ENCODE results near the gene BST2.

Gene BST2

DNA sequence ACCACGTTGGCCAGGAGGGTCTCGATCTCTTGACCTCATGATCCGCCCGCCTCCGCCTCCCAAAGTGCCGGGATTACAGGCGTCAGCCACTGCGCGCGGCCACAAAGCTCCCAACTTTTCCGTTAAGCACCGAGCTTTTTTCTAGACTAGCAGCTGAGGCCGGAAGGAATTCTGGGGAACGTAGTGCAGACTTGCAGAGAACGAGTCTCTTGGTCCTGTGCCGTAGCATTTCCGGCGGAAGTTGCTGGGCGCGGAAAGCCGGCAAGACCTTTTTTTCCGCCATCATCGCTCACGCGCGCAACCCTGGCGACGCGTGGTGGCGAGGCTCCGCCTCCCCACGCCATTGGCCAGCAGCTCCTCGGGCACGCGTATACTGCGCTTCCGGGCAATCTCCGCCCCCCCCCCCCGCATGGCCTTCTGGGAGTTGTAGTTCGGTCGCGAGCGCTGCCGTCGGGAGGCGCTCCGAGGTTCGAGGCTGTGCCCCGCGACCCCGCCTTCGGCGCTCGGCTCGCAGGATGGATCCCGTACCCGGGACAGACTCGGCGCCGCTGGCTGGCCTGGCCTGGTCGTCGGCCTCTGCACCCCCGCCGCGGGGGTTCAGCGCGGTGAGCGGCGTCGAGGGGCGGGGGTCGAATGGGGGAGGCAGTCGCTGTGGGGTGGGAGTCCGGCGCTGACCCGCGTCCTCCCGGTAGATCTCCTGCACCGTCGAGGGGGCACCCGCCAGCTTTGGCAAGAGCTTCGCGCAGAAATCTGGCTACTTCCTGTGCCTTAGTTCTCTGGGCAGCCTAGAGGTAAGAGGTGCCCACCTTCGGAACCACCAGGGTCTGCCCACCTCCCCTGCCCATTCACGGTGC, 14.4 kb upstream of the BST2 start, which contains the start of gene MVB12A (continued):
- TF ChIP-seq KLF10 (tag by site-specific recombination; IDR thresholded peaks at IDR 0.05) (peak; percentile 32; the same call in 1 of the 2 replicates), ZNF792 (tag by site-specific recombination; IDR thresholded peaks at IDR 0.05) (no peak), FEZF1 (tag by site-specific recombination; IDR thresholded peaks at IDR 0.05) (no peak), ZNF132 (tag by site-specific recombination; IDR thresholded peaks at IDR 0.05; ENCODE audit: borderline replicate concordance) (no peak), ZNF10 (tag by site-specific recombination; IDR thresholded peaks at IDR 0.05) (no peak), ZNF23 (tag by site-specific recombination; IDR thresholded peaks at IDR 0.05; ENCODE audit: borderline replicate concordance) (no peak), EGR2 (tag by site-specific recombination; IDR thresholded peaks at IDR 0.05; ENCODE audit: low read depth) (no peak; the same call in 1 of the 2 replicates), ZNF404 (tag by site-specific recombination; IDR thresholded peaks at IDR 0.05) (no peak), HOXA7 (CRISPR knock-in tag; IDR thresholded peaks at IDR 0.05; ENCODE audit: borderline replicate concordance) (no peak), ZNF37A (tag by site-specific recombination; IDR thresholded peaks at IDR 0.05) (no peak), ZBTB7A (tag by site-specific recombination; IDR thresholded peaks at IDR 0.05; ENCODE audit: low read depth) (no peak; the same call in none of the 2 replicates), ZNF561 (tag by site-specific recombination; IDR thresholded peaks at IDR 0.05; ENCODE audit: borderline replicate concordance) (no peak), ZNF510 (tag by site-specific recombination; IDR thresholded peaks at IDR 0.05; ENCODE audit: insufficient replicate concordance) (no peak), ZNF391 (tag by site-specific recombination; IDR thresholded peaks at IDR 0.05; ENCODE audit: borderline replicate concordance, low read depth) (no peak), ZXDB (tag by site-specific recombination; IDR thresholded peaks at IDR 0.05) (no peak; the same call in none of the 2 replicates), ZNF513 (tag by site-specific recombination; IDR thresholded peaks at IDR 0.05) (no peak), ZNF701 (tag by site-specific recombination; IDR thresholded peaks at IDR 0.05) (no peak), ZNF529 (tag by site-specific recombination; IDR thresholded peaks at IDR 0.05; ENCODE audit: insufficient replicate concordance) (no peak), ZNF223 (tag by site-specific recombination; IDR thresholded peaks at IDR 0.05) (no peak), ZNF366 (tag by site-specific recombination; conservative IDR thresholded peaks at IDR 0.05) (no peak), ZNF140 (tag by site-specific recombination; IDR thresholded peaks at IDR 0.05) (no peak), GLIS1 (tag by site-specific recombination; IDR thresholded peaks at IDR 0.05) (peak; percentile 31; the same call in 1 of the 2 replicates), ZFP69B (tag by site-specific recombination; IDR thresholded peaks at IDR 0.05) (peak; percentile 56; the same call in 1 of the 2 replicates), ZNF658 (tag by site-specific recombination; IDR thresholded peaks at IDR 0.05) (no peak), ZEB2 (tag by site-specific recombination; IDR thresholded peaks at IDR 0.05) (peak; percentile 40; the same call in 1 of the 2 replicates), ZNF704 (tag by site-specific recombination; IDR thresholded peaks at IDR 0.05) (no peak), KLF1 (tag by site-specific recombination; IDR thresholded peaks at IDR 0.05) (no peak; the same call in 1 of the 2 replicates), ZNF580 (tag by site-specific recombination; IDR thresholded peaks at IDR 0.05) (peak; percentile 89), SALL2 (tag by site-specific recombination; IDR thresholded peaks at IDR 0.05; ENCODE audit: borderline replicate concordance) (no peak)
- TF ChIP-seq, protein P1, sequence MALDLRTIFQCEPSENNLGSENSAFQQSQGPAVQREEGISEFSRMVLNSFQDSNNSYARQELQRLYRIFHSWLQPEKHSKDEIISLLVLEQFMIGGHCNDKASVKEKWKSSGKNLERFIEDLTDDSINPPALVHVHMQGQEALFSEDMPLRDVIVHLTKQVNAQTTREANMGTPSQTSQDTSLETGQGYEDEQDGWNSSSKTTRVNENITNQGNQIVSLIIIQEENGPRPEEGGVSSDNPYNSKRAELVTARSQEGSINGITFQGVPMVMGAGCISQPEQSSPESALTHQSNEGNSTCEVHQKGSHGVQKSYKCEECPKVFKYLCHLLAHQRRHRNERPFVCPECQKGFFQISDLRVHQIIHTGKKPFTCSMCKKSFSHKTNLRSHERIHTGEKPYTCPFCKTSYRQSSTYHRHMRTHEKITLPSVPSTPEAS (tag by site-specific recombination; IDR thresholded peaks at IDR 0.05): no peak
- TF ChIP-seq, protein P2, sequence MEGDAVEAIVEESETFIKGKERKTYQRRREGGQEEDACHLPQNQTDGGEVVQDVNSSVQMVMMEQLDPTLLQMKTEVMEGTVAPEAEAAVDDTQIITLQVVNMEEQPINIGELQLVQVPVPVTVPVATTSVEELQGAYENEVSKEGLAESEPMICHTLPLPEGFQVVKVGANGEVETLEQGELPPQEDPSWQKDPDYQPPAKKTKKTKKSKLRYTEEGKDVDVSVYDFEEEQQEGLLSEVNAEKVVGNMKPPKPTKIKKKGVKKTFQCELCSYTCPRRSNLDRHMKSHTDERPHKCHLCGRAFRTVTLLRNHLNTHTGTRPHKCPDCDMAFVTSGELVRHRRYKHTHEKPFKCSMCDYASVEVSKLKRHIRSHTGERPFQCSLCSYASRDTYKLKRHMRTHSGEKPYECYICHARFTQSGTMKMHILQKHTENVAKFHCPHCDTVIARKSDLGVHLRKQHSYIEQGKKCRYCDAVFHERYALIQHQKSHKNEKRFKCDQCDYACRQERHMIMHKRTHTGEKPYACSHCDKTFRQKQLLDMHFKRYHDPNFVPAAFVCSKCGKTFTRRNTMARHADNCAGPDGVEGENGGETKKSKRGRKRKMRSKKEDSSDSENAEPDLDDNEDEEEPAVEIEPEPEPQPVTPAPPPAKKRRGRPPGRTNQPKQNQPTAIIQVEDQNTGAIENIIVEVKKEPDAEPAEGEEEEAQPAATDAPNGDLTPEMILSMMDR (tag by site-specific recombination; IDR thresholded peaks at IDR 0.05): no peak
- TF ChIP-seq, protein P3, sequence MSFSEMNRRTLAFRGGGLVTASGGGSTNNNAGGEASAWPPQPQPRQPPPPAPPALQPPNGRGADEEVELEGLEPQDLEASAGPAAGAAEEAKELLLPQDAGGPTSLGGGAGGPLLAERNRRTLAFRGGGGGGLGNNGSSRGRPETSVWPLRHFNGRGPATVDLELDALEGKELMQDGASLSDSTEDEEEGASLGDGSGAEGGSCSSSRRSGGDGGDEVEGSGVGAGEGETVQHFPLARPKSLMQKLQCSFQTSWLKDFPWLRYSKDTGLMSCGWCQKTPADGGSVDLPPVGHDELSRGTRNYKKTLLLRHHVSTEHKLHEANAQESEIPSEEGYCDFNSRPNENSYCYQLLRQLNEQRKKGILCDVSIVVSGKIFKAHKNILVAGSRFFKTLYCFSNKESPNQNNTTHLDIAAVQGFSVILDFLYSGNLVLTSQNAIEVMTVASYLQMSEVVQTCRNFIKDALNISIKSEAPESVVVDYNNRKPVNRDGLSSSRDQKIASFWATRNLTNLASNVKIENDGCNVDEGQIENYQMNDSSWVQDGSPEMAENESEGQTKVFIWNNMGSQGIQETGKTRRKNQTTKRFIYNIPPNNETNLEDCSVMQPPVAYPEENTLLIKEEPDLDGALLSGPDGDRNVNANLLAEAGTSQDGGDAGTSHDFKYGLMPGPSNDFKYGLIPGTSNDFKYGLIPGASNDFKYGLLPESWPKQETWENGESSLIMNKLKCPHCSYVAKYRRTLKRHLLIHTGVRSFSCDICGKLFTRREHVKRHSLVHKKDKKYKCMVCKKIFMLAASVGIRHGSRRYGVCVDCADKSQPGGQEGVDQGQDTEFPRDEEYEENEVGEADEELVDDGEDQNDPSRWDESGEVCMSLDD (tag by site-specific recombination; IDR thresholded peaks at IDR 0.05): peak; percentile 59; the same call in 1 of the 2 replicates

All from HEK293 (cell line).